ENCODE measurements around the gene AVPI1.
"Not testable (repeated sequence)": the region's sequence is repeated elsewhere in the genome, so short reads cannot be mapped to it uniquely, and the experiment has no call there.

Gene AVPI1

GRCh38 chr10:97640174-97640867 lies 46.7 kb downstream of the AVPI1 start, which contains the start of gene PI4K2A (continued):
- TF ChIP-seq ZNF138 (tag by site-specific recombination; IDR thresholded peaks at IDR 0.05; ENCODE audit: borderline replicate concordance) (no peak), TSHZ1 (tag by site-specific recombination; IDR thresholded peaks at IDR 0.05; ENCODE audit: borderline replicate concordance) (no peak), ZBTB21 (tag by site-specific recombination; IDR thresholded peaks at IDR 0.05) (no peak), ZSCAN23 (tag by site-specific recombination; IDR thresholded peaks at IDR 0.05) (no peak), ZNF585B (tag by site-specific recombination; IDR thresholded peaks at IDR 0.05) (no peak), ZNF580 (tag by site-specific recombination; IDR thresholded peaks at IDR 0.05) (peak; percentile 60; the same call in 1 of the 2 replicates), ZNF664 (tag by site-specific recombination; IDR thresholded peaks at IDR 0.05) (peak; percentile 100), ZNF768 (tag by site-specific recombination; IDR thresholded peaks at IDR 0.05) (no peak), ZNF112 (tag by site-specific recombination; IDR thresholded peaks at IDR 0.05) (no peak), ZFHX2 (tag by site-specific recombination; conservative IDR thresholded peaks at IDR 0.05) (peak; percentile 87), FEZF1 (tag by site-specific recombination; IDR thresholded peaks at IDR 0.05) (no peak), ZNF792 (tag by site-specific recombination; IDR thresholded peaks at IDR 0.05) (no peak)
- TF ChIP-seq, protein P1, sequence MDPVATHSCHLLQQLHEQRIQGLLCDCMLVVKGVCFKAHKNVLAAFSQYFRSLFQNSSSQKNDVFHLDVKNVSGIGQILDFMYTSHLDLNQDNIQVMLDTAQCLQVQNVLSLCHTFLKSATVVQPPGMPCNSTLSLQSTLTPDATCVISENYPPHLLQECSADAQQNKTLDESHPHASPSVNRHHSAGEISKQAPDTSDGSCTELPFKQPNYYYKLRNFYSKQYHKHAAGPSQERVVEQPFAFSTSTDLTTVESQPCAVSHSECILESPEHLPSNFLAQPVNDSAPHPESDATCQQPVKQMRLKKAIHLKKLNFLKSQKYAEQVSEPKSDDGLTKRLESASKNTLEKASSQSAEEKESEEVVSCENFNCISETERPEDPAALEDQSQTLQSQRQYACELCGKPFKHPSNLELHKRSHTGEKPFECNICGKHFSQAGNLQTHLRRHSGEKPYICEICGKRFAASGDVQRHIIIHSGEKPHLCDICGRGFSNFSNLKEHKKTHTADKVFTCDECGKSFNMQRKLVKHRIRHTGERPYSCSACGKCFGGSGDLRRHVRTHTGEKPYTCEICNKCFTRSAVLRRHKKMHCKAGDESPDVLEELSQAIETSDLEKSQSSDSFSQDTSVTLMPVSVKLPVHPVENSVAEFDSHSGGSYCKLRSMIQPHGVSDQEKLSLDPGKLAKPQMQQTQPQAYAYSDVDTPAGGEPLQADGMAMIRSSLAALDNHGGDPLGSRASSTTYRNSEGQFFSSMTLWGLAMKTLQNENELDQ (tag by site-specific recombination; IDR thresholded peaks at IDR 0.05; ENCODE audit: low read depth) = no peak
- TF ChIP-seq, protein P2, sequence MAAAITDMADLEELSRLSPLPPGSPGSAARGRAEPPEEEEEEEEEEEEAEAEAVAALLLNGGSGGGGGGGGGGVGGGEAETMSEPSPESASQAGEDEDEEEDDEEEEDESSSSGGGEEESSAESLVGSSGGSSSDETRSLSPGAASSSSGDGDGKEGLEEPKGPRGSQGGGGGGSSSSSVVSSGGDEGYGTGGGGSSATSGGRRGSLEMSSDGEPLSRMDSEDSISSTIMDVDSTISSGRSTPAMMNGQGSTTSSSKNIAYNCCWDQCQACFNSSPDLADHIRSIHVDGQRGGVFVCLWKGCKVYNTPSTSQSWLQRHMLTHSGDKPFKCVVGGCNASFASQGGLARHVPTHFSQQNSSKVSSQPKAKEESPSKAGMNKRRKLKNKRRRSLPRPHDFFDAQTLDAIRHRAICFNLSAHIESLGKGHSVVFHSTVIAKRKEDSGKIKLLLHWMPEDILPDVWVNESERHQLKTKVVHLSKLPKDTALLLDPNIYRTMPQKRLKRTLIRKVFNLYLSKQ (tag by site-specific recombination; IDR thresholded peaks at IDR 0.05; ENCODE audit: borderline replicate concordance) = no peak

- H3K27ac ChIP-seq (ENCODE audit: extremely low read depth, low read depth, low read length); POLR2A ChIA-PET; H3K4me1 ChIP-seq (ENCODE audit: control insufficient read depth, insufficient read depth, low read length); H3K4me3 ChIP-seq (ENCODE audit: low read depth, low read length); H3K9me3 ChIP-seq (ENCODE audit: control insufficient read depth, insufficient read depth, low read depth, low read length): not testable (repeated sequence)
- peak; percentile 43; the same call in 1 of the 2 replicates for TF ChIP-seq ZNF366 (tag by site-specific recombination; conservative IDR thresholded peaks at IDR 0.05)
- peak; percentile 88 for TF ChIP-seq PRDM1 (tag by site-specific recombination; IDR thresholded peaks at IDR 0.05)
- CTCF ChIA-PET = interaction anchor here (0.9 kb wide), 1 partner anchor 24 kb away, joined by 3 read pairs; no protein-coding TSS in a partner anchor
- H3K36me3 ChIP-seq (ENCODE audit: control insufficient read depth in 2 of 2, insufficient read depth in 1 of 2, low read length in 2 of 2) = peaks cover 0 to 13% of the 10 kb centered on the region in 2 experiments; a peak in 1 of 3 replicates
Observed at GRCh38 chr10:97639090-97639489, 48.0 kb downstream of the AVPI1 start.

All from HEK293 (cell line).